ENCODE measurements around the gene IWS1.
A peak's percentile ranks its signal among the peaks of the same experiment; 100 is the strongest.

IWS1 gene

DNA sequence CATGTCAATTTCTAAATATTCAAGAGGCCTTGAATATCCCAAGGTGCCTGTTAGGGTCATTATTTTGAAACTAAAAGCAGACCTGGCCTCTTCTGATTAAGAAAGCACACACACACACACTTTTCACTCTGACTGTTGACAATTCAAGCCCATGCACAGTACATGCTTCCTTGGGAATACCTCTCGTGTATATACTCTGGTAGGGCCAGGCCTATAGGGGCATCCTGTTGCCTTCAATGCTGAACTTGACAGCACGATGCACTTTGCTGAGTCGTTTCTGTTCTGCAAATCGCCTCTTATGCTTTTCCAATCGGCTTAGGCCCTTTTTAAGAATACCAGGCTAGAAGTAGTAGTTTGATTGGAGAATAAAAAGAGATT is 40.6 kb downstream of the IWS1 start:
- no peak overlapping the region for H3K4me3 ChIP-seq (ENCODE audit: control insufficient read depth, low read depth, low read length)
- TF ChIP-seq, protein P1, sequence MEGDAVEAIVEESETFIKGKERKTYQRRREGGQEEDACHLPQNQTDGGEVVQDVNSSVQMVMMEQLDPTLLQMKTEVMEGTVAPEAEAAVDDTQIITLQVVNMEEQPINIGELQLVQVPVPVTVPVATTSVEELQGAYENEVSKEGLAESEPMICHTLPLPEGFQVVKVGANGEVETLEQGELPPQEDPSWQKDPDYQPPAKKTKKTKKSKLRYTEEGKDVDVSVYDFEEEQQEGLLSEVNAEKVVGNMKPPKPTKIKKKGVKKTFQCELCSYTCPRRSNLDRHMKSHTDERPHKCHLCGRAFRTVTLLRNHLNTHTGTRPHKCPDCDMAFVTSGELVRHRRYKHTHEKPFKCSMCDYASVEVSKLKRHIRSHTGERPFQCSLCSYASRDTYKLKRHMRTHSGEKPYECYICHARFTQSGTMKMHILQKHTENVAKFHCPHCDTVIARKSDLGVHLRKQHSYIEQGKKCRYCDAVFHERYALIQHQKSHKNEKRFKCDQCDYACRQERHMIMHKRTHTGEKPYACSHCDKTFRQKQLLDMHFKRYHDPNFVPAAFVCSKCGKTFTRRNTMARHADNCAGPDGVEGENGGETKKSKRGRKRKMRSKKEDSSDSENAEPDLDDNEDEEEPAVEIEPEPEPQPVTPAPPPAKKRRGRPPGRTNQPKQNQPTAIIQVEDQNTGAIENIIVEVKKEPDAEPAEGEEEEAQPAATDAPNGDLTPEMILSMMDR (conservative IDR thresholded peaks at IDR 0.05; ENCODE audit: control insufficient read depth, insufficient read depth, low read depth, low read length) = no peak
- DNase-seq (ENCODE audit: low read depth) = no peak

DNA sequence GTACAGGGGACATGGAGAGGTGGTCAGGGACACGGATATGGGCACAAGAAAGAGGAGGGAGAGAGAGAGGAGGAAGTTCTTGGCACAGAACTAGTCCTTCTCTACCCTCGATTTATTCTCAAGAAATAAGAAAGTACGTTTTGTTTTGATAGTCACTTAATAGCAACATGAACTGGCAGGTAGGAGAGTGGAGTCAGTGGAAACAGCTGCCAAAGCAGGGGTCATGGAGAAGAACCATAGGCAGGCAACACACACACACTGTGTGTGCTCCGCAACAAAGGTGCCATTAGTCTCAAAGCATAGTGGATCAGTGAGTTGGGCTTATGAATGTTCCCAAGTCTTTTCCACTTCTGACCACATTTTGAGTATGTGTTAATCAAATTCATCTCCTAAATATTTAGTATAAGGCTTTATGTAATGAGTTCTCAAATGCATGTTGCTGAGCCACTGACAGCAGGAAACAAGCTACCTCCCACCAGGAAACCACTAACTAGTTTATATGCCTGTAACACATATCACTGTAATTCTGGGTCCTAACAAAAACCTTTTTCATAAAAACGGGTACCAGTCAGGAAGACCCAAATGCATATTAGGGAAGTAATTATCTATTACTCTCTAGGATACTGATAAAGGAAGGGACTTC is 41.1 kb downstream of the IWS1 start:
- TF ChIP-seq, protein P1 (conservative IDR thresholded peaks at IDR 0.05; ENCODE audit: control insufficient read depth, insufficient read depth, low read depth, low read length) = no peak
- DNase-seq (ENCODE audit: low read depth) = no peak
- no peak overlapping the region for H3K4me3 ChIP-seq (ENCODE audit: control insufficient read depth, low read depth, low read length)

DNA sequence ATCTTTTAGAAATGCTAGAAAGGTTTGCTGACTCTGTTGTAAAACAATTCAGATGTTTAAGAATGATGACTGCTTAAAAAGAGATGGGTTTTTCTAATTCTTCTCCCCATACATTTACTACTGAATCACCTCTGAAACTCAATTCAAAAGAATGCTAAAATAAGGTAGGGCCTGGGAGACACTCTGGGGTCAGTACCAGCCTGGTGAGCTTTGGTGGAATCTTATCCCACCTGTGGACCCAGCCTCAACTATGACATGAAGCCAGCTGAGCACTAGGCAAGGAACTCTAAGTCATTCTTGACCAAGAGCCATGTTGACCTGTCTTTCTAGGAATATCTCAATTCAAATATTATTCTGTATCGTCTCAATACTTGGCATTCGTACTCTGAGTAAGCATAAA is 44.3 kb downstream of the IWS1 start:
- no peak overlapping the region for H3K4me3 ChIP-seq (ENCODE audit: control insufficient read depth, low read depth, low read length)
- DNase-seq (ENCODE audit: low read depth) = no peak
- TF ChIP-seq, protein P1 (conservative IDR thresholded peaks at IDR 0.05; ENCODE audit: control insufficient read depth, insufficient read depth, low read depth, low read length) = no peak

DNA sequence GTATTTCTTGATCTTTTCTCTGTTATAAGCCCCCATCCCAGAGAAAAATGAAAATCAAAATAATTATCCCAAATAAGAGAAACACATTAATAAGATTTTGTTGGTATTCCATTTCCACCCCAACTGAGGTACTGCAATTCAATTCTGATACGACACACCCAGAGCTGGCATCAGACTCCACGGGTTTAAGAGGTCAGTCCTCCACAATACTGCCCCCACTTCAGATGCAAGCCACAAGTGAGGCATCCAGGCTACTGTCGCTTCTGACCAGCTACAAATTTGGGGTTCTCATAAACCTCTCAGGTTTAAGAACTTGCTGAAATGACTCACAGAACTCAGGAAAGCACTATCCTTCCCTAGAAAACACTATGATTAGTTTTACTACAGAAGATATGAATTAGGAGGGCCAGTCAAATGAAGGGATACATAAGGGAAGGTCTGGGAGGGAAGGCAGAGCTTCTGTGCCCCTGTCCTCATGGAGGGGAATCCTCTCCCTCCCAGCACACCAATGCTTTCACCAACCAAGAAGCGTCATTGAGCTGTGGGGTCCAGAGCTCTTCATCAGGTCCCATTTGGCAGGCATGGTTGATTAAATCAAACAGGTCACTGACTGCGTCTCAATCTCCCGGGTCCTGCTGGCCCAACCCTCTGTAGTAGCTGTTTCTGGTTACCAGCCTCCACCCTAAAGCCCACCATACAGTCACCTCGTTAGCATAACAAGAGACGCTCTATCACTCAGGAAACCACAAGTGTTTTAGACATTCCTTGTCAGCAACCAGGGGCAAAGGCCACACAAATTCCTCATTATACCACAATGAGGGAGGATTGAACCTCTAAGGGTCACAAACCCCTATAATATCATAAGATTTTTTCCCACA is 46.2 kb downstream of the IWS1 start:
- no peak overlapping the region for H3K4me3 ChIP-seq (ENCODE audit: control insufficient read depth, low read depth, low read length)
- no peak for DNase-seq (ENCODE audit: low read depth)
- TF ChIP-seq, protein P1 (conservative IDR thresholded peaks at IDR 0.05; ENCODE audit: control insufficient read depth, insufficient read depth, low read depth, low read length) = no peak

DNA sequence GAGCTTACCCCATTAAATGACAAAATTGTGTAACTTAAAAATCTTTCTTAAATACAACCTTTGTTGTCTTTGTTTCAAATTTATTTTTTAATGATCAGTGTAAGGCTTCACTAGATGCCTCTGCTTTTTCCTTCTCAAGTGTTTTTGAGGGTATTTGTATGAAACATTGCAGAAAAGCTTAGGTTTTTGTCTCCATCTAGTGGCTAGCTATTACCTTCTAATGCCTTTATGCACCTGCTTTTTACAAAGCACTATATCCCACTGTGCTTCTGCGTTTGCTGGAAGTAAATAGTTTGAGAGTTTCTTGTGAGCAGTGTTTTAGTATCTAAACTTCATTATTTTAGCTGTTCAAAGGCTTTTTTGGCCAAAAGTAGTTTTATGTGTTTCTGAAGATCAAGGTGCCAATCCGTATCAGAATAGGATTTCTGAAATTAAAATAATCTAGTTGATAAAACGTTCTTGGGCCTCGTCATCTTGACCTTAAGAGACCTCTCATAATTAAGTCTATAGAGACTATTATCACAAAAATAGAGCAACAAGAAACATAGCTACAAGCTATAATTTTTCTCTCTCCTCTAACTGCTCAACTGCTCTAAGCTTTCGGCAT is 47.0 kb downstream of the IWS1 start:
- no peak overlapping the region for H3K4me3 ChIP-seq (ENCODE audit: control insufficient read depth, low read depth, low read length)
- DNase-seq (ENCODE audit: low read depth) = peak; percentile 75
- TF ChIP-seq, protein P1 (conservative IDR thresholded peaks at IDR 0.05; ENCODE audit: control insufficient read depth, insufficient read depth, low read depth, low read length) = peak; percentile 80

DNA sequence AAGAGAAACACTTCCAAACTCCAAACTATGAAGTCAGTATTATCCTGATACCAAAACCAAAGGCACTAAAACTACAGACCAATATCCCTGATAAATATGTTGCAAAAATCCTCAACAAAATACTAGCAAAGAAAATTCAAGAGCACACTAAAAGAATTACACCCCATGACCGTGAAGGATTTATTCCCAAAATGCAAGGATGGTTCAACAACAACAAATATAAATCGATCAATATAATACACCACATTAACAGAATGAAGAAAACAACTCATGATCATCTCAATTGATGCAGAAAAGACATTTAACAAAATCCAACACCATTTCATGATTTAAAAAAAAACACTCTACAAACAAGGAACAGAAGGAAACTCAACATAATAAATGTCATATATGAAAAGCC is 50.5 kb downstream of the IWS1 start:
- no peak for DNase-seq (ENCODE audit: low read depth)
- TF ChIP-seq, protein P1 (conservative IDR thresholded peaks at IDR 0.05; ENCODE audit: control insufficient read depth, insufficient read depth, low read depth, low read length) = no peak
- H3K4me3 ChIP-seq (ENCODE audit: control insufficient read depth, low read depth, low read length) = no peak overlapping the region

Data from fibroblast of mammary gland (primary cell).